HG03457 (cell line): ENCODE results near the gene SH3GL1.
"Not testable (repeated sequence)": the region's sequence is repeated elsewhere in the genome, so short reads cannot be mapped to it uniquely, and the experiment has no call there.

Experiments
- ATAC-seq: cut with Tn5 transposase; IDR thresholded peaks from one replicate; pipeline ENCODE4 v1.9.1; 2021; ENCODE audit warnings: moderate number of reproducible peaks; ENCODE audit not compliant: unreplicated experiment

SH3GL1 gene

DNA sequence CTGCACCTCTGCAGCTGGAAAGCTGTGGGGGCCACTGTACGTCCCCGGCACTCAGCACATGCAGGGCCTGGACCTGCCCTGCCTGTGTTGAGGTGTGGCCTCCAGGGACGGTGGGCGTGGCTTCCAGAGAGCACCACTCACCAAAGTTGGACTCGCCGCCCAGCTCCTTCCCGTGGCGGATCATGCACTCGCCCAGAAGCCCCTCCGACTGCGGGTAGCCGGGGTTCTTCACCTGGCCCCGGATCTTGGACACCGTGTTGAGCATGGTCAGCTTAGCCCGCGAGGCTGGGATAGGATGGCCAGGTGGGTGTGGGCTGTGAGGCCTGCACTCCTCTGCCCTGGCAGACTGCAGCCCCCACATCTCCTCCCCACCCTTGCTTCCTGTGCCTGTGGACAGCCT, 35.0 kb downstream of the SH3GL1 start:
- ATAC-seq = no peak

DNA sequence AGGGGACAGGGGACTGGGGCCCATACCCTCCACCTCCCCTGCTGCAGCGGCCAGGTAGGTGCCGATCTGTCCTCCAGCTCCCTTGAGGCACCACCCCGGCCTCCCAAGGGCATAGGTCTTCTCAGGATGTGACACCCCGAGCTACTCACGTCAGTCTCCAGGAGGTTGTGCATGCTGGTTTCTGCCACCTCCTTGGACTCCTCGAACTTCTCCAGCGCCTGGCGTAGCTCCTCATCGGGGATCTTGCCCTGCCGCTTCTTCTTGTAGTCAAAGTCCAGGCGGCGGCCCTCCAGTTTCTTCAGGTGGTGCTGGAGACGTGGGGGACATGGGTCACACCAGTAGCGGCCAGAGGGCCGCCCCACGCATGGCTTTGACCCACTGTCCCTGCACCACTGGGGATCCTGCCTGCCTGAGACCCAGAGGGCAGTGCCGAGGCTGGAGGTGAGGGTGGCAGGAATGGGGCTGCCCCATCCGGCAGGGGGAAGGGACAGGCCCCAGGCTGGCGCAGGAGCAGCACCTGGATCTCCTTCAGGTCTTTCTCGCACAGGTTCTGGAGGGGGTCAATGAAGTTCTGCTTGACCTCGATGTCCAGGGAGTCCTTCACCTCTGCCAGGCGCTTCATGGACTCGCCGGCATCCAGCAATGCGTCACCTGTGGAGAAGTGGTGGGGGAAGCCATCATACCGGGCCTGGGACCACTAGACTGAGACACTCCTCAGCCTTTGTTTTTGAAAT, 36.6 kb downstream of the SH3GL1 start:
- ATAC-seq = no peak

DNA sequence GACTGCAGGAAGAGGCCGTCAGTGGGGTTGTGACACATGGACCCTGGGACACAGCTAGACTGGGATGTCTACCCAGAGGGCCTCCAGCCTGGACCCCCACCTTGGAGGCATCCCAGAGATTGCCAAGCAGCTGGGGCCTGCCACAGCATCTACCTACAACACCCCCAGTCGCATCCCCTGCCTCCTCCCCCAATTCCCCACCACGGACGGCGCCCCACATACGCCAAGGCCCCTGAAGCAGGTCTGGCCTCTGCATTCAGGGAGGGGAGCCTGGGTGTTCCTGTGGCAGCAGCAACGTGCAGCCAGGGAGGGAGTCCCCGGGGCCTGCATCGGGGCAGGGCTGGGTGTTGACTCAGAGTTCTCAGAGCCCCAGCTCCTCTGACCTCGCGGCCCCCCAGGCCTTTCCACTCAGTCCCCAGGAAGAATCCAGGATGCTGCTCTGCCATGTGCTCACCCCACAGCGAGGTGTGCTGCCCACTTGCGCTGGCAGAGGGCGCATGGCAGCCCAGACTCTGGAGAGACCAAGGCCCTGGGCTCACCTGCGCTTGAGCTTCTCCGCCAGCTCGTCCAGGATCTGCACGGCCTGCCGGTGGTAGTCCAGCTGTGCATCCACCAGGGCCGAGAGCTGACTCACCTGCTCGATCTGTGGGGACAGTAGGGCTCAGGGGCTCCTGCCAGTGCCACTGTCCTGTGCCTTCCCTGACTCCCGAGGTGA, 37.4 kb downstream of the SH3GL1 start:
- no peak for ATAC-seq

DNA sequence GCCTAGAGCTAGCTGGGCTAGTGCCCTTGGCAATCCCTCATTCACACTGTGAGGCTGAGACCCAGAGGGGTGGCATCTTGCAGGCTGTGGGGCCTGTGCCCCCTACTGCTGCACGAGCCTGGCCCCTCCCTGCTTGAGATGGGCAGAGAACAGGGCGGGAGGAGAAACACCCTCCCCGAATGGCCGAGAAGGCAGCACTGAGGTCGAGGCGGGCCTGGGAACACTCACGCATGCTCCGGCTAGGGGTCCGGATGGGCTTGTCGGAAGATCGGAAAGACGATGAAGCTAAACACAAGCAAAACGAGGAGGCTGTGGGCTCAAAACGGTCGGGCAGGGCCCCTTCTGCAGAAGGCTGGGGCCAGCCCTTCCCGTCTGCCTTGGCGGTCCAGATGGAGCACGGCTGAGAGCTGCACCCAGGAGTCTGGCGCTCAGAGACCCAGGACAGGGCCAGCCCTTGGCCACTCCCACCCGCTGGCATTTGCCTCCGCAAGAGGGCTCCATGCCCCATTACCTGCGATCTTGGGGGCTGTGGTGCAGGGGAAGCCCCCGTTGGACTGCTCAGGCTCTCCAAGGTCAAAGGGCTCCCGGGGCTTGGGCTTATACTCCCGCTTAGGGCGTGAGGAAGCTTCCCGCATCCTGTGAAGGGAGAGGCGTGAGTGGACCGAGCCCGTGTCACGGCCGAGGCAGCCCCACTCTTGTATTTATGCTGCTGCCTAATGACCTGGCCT, 38.1 kb downstream of the SH3GL1 start:
- no peak for ATAC-seq

DNA sequence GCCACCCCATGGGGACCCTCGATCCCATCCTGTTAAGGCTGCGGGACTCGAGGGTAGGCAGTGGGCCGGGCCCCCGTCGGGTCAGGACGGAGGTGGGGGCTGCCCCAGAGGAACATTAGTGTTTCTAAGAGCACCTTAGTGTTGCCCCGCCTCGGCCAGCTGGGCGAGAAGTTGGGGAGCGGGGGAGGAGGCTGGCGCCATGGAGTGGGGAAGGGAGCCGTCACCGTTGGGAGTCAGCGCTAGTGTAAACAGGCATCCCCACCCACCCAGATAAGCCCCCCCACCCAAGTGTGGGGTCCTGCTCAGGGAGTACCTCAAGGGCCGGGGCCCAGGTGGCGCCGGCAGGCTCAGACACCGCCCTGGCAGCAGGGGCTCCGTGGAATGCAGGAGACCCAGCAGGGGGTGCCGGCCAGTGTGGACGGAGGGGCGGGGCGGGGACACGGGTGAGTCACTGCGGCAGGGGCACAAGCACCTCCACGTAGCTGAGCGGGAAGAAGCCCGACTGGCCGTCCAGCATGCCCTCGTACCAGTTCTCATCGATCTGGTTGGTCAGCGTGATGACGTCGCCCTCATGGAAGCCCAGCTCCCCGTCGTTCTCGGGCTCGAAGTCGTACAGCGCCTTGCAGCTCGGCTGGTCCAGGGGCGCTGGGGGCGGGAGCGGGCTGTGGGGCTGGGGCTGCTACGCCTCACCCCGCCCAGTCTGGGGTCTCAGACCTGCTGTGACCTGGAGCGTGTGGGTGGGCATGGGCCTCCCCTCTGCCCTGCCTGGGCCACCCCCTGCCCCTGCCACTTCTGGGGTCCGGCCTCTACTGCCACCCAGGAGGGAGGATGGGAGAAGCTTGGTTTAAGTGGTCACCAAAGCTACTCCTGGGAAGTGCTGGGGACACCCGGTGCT, 38.9 kb downstream of the SH3GL1 start:
- no peak for ATAC-seq

DNA sequence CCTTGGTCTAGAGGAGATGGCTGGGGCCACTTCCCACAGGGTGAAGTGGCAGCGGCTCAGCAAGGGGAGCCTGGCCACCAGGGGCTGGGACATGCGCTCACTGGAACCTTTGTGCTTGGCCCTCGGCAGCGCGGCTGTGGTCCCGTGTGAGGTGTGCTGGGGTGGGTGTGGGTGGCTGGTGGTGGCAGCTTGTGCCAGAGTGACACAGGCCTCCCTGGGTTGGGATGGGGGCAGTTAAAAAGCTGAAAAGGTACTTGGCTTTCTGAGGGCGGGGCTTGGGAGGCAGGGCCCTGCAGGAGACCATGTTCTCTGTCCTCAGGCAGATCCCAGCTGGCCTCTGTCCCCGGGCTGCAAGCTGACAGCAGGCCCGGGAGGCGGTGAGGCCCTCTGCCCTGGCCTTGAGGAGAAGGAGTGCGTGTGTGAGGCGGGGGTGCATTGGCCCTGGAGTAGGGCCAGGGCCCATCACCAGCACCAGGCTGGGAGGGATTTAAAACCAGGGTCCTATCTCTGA, 39.7 kb downstream of the SH3GL1 start:
- ATAC-seq = no peak

DNA sequence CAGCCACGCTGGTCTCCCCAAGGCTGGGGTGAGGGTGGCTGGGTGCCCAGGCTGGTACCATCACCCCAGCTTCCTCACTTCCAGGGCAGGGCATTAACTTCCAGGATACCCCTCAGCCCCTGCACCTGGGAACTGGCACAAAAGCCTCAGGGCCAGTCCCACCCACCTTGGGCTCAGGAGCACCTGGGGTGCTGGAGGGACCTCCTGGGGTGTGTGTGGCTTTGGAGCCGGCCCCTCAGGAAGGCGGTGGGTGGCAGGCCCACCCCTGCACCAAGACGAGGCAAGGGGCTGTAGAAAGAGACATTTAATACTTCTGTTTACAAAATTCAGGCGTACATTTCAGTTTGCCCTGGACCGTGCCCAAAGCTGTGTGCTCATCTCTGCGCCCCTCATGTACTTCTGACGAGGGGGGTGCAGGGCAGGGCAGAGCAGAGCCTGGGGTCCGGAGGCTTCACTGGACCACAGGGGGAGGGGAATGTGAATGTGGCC, 40.2 kb downstream of the SH3GL1 start:
- no peak for ATAC-seq

DNA sequence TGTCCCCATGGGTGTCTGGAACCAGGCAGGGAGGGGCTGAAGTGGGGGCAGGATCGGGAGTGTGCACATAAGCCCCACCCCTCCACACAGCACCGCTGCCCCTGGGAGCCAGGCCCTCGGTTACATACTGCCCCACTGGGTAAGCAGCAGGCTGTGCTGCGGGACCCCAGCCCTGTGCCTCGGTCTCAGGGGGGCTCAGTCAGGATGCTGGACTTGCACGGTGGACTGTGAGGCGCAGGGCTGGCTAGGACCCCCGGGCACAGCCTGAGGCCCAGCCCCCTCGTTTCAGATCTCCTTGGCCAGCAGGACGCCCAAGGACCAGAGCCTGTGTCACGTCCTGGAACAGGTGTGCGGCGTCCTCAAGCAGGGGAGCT, 40.7 kb downstream of the SH3GL1 start:
- no peak for ATAC-seq

DNA sequence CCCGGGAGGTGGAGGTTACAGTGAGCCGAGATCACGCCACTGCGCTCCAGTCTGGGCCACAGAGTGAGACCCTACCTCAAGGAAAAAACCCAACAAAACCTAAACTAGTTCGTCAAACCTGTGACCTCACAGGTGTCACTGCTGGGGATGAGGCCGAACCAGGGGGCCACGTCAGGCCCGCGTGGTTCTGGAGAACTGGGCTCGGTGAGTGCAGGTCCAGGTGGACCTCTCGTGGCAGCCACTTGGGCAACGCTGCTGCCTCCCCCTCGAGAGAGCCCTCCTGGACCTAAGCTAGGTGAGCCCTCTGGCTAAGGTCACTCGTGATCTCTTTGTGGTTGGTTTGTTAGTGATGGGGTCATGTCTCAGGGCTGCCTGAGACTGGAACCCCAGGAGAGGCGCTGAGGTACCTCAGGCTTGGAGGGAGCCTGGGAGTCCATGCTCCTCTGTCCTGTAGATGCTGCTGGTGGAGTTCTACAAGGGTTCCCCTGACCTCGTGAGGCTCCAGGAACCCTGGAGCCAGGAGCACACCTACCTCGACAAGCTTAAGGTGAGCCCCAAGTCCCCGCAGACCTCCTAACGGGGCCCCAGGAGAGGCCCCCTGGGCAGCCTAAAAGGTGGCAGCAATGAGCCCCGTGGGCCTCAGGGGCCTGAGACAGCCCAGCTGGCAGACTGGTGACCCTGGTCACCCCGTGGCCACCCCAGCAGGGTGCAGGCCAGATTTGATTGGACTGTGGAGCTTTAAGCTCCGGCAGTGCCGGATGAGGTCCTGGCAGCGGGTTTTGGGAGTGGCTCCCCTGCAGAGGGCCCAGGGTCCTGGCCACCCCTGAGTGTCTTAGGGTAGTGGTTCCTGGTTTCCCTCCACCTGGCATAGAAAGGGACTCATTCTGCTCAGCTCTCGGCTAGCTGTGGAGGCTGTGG, 41.4 kb downstream of the SH3GL1 start:
- ATAC-seq = no peak

DNA sequence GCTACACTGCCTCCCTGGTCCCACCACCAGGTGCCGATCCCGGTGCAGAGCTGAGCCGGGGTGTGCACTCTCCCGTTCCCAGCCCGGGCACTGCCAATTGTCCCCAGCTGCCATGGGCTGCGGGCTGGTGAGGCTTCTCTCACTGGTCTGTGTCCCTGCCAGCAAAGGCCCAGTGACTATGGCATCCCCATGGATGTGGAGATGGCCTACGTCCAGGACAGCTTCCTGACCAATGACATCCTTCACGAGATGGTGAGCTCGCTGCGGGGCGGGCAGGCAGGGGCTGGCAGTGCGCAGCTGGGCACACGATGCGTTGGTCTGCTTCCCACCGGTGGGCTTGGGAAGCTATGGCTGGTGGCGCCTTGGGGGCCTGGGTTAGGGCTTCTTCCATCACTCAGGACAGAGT, 42.4 kb downstream of the SH3GL1 start:
- no peak for ATAC-seq

DNA sequence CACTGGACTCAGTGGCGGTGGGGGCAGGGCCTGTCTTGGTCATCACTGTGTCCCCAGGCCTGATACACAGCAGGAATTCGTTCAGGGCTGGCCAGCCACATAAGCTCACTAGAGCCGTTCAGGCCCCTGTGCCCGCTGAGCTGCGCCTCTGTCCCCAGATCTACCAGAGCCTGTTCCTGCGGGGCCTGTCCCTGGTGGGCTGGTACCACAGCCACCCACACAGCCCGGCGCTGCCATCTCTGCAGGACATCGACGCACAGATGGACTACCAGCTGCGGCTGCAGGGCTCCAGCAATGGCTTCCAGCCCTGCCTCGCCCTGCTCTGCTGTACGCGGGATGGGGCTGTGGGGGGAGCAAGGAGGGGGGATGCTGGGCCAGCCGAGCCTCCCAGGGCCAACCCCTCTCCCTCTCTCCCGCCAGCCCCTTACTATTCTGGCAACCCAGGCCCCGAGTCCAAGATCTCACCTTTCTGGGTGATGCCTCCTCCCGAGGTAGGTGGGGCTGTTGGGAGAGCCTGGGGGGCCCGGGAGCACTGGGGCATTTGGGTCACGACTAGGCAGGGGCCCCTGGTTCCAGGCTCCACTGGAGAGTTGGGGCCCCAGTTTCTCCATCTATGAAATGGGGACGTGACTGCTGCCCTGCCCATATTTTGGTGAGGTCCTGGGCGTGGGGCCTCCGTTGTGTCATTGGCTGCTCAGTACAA, 43.1 kb downstream of the SH3GL1 start:
- ATAC-seq = no peak

DNA sequence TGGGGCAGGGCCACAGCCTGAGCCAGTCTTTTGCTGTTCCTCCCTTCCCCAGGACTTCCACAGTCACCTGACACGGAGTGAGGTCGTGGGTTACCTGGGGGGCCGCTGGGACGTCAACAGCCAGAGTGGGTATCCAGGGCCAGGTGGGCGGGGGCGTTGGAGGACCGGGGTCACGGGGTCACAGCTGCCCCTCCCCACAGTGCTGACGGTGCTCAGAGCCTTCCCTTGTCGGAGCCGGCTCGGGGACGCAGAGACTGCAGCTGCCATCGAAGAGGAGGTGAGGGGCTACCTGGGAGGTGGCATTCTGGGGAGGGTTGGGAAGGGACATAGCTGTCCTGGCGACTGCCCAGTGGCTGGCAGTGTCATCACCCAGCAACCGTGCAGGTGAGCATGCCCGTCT, 45.5 kb downstream of the SH3GL1 start:
- ATAC-seq = no peak

DNA sequence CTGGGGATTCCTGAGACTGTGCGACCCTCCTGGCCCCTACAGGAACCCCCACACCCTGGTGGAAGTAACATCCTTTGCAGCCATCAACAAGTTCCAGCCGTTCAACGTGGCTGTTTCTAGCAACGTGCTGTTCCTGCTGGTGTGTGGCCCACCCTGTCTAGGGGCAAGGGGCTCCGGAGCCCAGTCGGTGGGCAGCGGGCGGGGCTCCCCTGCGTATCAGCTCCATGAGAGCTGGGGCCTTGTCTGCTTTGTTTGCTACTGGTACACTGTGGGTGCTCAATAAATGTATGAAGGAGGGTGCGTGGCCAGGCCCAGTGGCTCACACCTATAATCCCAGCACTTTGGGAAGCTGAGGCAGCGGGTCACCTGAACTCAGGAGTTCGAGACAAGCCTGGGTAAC, 46.1 kb downstream of the SH3GL1 start:
- ATAC-seq = no peak

DNA sequence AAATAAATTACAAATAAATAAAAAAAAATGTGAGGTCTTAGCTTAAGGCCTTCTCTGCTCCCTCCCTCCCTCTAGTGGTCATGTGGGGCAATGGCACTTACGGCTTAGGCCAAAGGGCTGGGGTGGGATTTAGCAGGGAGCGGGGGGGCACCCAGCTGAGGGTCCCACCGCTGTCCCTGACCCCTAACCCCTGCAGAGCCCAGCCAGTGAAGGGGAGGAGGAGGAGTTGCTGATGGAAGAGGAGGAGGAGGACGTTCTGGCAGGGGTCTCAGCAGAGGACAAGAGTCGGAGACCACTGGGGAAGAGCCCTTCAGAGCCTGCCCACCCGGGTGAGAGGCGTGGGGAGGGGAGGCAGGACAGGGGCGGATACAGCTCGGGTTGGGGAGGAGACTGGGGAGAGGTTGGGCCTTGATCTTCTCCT, 47.6 kb downstream of the SH3GL1 start:
- ATAC-seq = no peak

DNA sequence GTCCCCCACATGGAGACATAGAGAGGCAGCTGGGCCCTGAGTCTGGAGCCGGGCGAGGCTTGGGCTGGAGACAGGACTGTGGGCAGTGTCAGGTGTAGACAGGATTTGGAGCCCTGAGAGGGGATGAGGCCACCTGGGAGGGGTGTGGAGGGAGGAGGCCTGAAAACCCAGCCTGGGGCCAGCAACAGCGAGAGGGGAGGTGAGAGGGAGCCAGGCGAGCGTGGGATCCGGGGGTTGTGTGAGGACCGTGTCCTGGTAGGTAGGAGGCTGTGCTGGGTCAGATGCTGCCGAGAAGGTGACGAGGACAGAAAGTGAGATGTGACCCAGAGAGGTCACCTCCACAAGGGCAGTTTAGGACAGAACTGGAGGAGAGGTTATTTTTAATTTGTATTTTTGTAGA, 49.6 kb downstream of the SH3GL1 start:
- no peak for ATAC-seq

DNA sequence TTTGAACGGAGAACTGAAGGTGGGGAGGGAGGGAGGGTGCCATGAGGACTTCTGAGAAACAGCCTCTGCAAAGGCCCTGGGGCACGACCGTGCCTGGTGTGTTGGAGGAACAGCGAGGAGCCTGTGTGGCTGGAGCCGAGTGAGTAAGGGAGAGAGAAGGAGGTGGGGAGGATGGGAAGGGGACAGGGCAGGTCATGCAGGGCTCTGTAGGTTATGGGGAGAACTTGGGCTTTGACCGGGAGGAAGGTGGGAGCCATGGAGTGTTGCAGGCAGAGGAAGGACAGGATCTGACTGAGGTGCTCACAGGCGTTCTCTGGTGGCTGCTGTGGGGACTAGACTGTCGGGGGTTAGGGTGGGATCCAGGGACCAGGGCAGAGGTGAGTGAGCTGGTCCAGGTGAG, 50.2 kb downstream of the SH3GL1 start:
- no peak for ATAC-seq

DNA sequence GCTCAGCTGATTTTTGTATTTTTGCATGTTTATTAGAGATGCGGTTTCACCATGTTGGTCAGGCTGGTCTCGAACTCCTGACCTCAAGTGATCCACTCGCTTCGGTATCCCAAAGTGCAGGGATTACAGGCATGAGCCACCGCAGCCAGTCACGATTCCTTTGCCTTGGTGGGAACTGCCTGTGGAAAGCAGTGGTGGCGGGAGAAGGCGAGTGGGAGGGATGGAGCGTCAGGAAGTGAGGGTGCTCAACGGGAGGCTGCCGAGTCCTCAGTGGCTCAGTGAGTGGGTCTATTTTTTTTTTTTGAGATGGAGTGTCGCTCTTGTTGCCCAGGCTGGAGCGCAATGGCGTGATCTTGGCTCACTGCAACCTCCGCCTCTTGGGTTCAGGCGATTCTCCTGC, 51.1 kb downstream of the SH3GL1 start:
- not testable (repeated sequence) for ATAC-seq

DNA sequence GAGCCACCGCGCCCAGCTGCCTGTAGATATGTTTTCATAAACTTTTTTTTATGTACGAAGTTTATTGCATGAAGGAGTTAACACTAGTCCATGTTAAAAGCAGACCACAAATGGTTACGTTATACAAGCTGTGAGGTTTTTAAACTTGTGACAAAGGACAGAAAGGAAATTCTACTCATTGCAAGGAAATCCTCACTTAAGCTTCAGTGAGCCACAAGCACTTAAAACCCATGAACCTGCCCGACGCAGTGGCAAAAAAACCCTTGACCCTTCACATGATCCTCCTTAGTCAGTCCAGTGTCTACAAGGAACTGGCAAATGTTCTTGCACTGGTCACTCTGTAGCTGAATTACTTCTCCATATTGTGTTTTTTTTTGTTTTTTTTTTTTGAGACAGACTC, 52.8 kb downstream of the SH3GL1 start:
- no peak for ATAC-seq

DNA sequence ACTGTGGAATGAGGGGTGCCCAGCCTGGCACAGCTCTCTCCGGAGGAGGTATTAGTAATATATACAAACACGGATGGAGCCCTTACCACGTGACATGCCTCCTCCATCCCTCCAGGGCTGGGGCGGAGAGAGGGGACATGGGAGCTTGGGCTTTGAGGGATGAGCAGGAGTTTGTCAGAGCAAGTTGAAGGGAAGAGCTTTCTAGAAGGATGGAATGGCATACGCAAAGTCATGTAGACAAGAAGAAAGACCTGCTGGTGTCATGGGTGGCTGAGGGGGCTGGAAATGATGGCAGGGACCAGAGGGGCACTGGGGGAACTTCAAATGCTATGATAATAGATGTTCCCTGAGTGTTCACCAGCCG, 54.3 kb downstream of the SH3GL1 start:
- no peak for ATAC-seq
